Hippocampal formation (tissue), 2 donors: Measurements from ENCODE around the gene NSMF.
"Not testable (repeated sequence)": the region's sequence is repeated elsewhere in the genome, so short reads cannot be mapped to it uniquely, and the experiment has no call there.

Source experiments
- DNase-seq, 2 donors: peaks; one replicate each; lab custom pipeline; 2025; lab: John Stamatoyannopoulos, UW

NSMF gene

DNA sequence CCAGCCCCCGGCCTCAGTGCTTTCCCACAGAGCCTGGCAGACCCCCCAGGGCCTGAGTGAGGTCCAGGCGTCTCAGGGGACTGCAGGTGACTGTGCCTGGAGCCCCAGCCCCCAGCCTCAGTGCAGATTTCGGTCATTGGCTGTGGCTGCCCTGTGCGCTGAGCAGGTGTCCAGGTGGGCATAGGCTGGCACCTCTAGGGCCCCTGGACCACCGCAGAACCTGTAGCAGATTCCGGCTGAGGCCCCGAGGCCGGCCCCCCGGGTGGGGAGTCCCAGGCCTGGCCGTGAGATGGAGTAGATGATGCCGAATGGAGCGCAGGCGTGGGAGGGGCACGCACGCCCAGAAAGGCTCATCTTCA lies 48.3 kb downstream of the NSMF start:
- DNase-seq = no peak

- DNase-seq = not testable (repeated sequence)
These were observed 48.8 kb downstream of the NSMF start for GRCh38 chr9:137410236-137410890.

GRCh38 chr9:137409515-137409914 lies 49.6 kb downstream of the NSMF start:
- DNase-seq = no peak

GRCh38 chr9:137408651-137409405 lies 50.3 kb downstream of the NSMF start:
- no peak for DNase-seq

DNA sequence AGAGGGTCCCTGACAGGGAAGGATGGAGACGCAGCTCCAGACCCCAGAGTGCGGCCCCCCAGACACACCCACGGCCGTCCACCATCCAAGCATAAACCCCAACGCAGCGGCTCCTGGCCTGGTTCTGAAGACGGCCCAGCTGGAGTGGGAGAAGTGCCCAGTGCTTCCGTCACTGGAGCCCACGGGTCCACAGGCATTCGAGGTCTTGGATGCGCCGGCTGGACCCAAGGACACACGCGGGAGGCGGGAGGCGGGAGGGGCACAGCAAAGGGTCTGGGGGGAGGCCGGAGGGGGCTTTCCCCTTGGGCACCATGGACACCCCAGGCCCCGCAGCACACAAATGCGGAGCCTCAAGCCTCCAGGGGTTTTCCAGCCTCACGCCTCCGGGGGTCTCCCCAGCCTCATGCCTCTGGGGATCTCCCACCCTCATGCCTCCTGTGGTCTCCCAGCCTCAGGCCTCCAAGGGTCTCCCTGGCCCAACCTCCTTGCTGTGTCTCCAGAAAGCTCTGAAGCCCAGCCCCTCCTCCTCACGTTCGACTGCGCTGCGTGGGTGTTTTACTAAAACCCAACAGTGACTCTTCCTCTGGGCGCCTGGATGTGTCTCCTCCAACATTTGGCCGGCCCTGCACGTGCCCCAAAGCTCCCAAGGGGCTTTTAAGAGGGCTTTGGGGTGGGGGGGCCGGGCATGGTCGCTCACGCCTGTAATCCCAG lies 51.4 kb downstream of the NSMF start:
- DNase-seq = no peak

DNA sequence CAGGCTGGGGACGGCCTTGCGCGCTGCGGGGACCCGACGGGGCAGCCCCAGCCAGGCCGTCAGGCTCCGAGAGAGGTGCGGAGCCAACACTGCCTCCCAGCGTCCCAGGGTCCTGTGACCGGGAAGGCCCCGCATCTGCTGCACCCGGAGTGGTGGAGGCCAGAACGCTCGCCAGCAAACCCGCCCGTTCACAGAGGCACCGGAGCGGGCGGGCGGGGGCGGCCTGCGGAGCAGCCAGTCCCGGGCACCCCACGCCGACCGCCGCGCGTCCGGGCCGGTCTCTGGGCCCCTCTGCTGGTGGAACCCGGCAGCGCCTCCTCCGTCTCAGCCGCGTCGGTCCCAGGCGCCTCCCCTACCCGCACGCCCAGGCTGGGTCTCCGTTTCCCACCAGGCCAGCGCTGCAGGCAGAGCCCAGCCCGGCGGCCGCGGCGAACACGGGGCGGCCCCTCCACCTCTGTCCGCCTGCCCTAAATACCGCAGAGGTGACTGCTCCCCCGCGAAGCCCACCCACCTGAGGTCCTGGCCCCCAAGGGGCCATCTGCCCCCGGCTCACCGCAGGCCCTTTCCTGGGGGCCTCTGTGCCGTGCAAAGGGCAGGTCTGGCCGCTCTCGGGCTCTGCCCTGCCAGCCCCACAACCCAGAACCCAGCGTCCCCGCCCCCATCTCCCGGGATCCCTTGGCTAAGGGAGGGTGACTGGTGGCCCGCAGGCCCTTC lies 52.1 kb downstream of the NSMF start:
- DNase-seq = peak in 1 of 2 donors; percentile 36

GRCh38 chr9:137406085-137406760 lies 52.9 kb downstream of the NSMF start:
- no peak for DNase-seq

DNA sequence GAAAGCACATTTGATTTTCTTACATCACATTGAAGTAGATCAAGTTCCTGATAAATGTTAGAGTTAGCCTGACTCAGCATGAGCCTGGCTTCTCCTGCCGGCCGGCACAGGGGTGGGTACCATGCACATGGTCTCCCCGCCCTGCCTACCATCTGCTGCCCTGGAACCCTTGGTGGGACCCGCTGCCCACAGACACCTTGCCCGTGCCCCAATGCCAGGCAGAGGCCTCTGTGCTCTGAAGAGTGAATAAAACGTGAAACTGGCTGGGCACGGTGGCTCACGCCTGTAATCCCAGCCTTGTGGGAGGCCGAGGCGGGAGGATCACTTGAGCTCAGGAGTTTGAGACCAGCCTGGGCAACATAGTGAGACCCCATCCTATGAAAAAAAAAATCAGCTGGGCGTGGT lies 53.5 kb downstream of the NSMF start:
- no peak for DNase-seq

DNA sequence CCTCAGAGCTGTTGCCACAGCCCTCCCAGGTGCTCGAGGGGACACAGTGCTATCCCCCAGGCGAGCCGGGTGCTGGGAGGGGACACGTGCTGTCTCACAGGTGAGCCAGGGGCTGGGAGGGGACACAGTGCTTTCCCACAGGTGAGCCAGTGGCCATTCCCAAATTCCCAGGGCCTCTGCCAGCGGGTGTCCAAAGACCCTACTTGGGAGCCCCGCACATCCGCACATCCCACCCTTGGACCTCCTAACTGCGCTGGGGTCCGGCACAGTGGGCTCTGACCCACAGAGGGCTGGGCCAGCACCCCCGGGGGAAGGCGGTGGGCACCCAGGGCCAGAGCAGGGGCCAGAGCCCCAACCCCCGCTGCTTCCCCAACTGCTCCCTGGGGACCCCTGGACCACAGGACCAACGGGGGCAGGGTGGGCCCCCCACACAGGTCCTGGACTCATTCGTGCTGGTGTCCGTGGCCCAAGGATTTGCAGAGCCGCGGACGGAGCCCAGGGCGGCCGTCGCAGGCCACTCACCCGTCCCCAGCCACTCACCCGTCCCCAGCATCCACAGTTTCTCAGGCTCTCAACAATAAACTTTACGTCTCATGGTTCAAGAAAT lies 54.1 kb downstream of the NSMF start:
- no peak for DNase-seq

GRCh38 chr9:137403269-137403668 lies 55.9 kb downstream of the NSMF start:
- DNase-seq = no peak

DNA sequence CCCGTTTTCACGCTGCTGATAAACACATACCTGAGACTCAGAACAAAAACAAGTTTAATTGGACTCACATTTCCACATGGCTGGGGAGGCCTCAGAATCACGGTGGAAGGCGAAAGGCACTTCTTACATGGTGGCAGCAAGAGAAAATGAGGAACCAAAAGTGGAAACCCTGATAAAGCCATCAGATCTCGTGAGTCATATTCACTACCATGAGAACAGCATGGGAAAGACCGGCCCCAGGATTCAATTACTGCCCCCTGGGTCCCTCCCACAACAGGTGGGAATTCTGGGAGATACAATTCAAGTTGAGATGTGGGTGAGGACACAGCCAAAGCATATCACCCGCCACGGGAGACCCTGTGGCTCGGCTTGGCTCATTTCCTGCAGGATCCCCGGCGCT lies 56.4 kb downstream of the NSMF start:
- DNase-seq = no peak

DNA sequence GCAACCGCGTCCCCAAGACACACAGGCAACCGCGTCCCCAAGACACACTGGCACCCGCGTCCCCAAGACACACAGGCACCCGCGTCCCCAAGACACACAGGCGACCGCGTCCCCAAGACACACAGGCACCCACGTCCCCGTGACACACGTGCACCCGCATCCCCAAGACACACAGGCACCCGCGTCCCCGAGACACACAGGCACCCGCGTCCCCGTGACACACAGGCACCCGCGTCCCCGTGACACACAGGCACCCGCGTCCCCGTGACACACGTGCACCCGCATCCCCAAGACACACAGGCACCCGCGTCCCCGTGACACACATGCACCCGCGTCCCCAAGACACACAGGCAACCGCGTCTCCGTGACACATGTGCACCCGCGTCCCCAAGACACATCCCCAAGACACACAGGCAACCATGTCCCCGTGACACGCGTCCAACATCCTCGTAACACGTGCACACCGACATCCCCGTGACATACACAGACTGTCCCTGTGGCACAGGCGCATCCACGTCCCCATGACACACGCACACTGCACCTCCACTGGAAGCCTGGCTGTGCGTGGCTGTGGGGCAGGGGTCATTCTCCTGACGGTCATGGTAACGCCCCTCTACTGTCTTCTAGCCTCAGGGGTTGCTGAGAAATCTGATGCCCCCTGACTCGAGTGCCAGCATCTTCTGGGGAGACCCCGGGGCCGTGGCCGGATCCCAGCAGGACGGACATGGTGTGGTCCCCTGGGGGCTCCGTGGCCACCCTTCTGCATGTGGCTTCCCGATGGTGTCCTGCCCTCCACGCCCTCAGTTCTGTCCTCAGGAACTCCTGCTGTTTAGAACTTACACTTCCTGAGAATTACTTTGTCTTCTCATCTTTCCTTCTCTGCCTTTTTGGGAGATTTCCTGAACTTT lies 60.3 kb downstream of the NSMF start:
- DNase-seq = no peak

- DNase-seq = no peak
These were observed 61.3 kb downstream of the NSMF start for GRCh38 chr9:137397675-137398423.
